ENCODE results near the gene RHBDD1.
A peak's percentile ranks its signal among the peaks of the same experiment; 100 is the strongest.

RHBDD1 gene

DNA sequence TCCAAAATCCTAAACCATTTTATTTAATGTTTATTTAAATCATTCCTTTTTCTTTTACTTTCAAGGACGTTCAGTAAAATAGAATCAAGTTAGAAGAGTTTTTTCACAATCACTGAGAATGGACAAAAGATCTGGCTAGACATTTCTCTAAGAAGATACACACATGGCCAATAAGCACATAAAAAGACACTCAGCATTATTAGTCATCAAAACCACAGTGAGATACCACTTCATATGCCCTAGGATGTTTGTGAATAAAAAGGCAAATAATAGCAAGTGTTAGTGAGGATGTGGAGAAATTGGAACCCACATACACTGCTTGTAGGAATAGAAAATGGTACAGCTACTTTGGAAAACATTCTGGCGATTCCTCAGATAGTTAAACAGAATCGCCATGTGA, 76.1 kb downstream of the RHBDD1 start:
- in situ Hi-C loops (cut with HindIII; ENCODE audit: low sequenced_read_pairs): no loop called here
- TF ChIP-seq, protein P1, sequence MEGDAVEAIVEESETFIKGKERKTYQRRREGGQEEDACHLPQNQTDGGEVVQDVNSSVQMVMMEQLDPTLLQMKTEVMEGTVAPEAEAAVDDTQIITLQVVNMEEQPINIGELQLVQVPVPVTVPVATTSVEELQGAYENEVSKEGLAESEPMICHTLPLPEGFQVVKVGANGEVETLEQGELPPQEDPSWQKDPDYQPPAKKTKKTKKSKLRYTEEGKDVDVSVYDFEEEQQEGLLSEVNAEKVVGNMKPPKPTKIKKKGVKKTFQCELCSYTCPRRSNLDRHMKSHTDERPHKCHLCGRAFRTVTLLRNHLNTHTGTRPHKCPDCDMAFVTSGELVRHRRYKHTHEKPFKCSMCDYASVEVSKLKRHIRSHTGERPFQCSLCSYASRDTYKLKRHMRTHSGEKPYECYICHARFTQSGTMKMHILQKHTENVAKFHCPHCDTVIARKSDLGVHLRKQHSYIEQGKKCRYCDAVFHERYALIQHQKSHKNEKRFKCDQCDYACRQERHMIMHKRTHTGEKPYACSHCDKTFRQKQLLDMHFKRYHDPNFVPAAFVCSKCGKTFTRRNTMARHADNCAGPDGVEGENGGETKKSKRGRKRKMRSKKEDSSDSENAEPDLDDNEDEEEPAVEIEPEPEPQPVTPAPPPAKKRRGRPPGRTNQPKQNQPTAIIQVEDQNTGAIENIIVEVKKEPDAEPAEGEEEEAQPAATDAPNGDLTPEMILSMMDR (IDR thresholded peaks at IDR 0.05; ENCODE audit: low read depth, low read length, missing control alignments): no peak
- H3K4me3 ChIP-seq (ENCODE audit: low read depth, low read length): no peak overlapping the region
- no peak for DNase-seq (ENCODE audit: low read depth)

DNA sequence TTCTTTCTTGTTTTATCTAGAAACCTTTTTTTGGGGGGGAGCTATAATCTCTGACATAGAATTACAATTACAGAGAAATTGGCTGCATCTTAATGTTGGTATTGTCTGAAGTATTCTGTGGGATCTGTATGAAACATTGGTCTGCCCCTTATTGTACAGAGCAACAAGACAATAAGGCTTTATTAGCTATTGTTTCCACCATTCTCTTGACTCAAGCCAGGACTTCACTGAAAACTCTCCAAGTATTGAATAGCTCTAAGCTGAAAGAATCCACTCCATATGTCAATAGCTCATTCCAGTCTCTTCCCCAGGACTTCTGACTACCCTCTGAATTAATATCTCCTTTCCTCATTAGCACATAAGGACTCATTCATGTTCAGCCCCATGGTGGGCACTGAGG, 77.8 kb downstream of the RHBDD1 start:
- TF ChIP-seq, protein P1 (IDR thresholded peaks at IDR 0.05; ENCODE audit: low read depth, low read length, missing control alignments): no peak
- DNase-seq (ENCODE audit: low read depth): no peak
- no peak overlapping the region for H3K4me3 ChIP-seq (ENCODE audit: low read depth, low read length)
- in situ Hi-C loops (cut with HindIII; ENCODE audit: low sequenced_read_pairs): no loop called here

DNA sequence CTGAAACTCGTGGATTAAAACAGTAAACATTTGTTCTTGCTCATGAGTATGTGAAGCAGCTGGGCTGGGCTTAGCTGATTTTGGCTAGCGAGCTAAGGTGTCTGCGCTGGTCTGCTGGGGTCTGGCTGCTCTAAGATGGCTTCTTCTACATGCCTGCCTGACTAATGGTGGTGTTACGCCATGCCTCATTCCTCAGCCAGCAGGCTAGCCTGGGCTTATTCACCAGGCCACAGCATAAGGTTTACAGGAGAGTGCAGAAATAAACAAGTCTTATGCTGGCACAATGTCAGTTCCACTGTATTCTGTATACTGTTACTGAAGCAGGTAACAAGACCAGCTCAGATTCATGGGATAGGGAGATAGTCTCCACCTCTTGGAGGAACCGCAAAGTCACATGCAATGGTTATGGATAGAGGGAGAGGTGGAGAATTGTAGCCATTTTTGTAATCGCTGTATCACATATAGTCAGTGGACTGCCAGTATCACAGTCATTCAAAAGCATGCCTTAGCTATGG, 80.0 kb downstream of the RHBDD1 start:
- H3K4me3 ChIP-seq (ENCODE audit: low read depth, low read length): no peak overlapping the region
- in situ Hi-C loops (cut with HindIII; ENCODE audit: low sequenced_read_pairs): no loop called here
- no peak for DNase-seq (ENCODE audit: low read depth)
- TF ChIP-seq, protein P1 (IDR thresholded peaks at IDR 0.05; ENCODE audit: low read depth, low read length, missing control alignments): no peak

DNA sequence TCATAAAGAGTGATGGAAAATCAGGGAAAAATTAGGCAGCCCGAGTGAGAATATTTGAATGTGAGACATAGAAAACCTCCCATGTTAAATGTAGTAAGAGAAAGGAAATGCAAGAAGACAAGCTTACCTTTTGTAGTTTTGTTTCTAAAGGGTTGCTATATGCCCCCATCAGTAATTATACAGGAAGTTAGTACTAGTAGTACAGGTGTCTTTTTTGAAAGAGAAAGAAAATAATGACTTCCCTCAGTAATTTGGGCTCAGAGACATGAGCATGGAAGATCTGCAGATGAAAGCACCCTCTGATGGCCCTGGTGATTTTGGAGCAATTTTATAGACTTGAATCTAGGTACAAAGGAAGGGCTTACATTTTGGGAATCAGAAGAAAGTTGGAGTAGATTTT, 80.8 kb downstream of the RHBDD1 start:
- no peak for DNase-seq (ENCODE audit: low read depth)
- in situ Hi-C loops (cut with HindIII; ENCODE audit: low sequenced_read_pairs): no loop called here

DNA sequence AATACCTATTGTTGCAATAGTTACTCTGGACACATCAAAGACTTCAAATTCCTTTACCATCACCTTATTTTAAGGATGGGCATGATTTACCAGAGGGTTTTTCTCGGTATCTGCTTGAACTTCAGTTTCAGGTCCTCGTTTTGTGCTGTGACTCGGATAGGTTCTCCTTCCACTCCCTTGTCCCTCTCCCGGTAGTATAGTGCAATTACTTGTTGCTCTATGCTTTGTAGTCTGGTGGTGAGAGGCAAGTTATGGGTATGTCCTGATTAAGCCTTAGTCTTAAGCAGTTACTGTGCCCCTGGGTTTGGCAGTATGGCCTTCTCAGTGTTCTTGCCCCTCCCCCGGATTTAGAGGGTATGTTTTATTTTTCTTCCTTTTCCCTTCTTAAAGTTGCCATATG, 96.6 kb downstream of the RHBDD1 start:
- H3K4me3 ChIP-seq (ENCODE audit: low read depth, low read length): no peak overlapping the region
- TF ChIP-seq, protein P1 (IDR thresholded peaks at IDR 0.05; ENCODE audit: low read depth, low read length, missing control alignments): no peak
- in situ Hi-C loops (cut with HindIII; ENCODE audit: low sequenced_read_pairs): no loop called here
- DNase-seq (ENCODE audit: low read depth): no peak

More for the DNA sequence above, 80.8 kb downstream of the RHBDD1 start:
- no peak overlapping the region for H3K4me3 ChIP-seq (ENCODE audit: low read depth, low read length)
- TF ChIP-seq, protein P1 (IDR thresholded peaks at IDR 0.05; ENCODE audit: low read depth, low read length, missing control alignments): no peak

DNA sequence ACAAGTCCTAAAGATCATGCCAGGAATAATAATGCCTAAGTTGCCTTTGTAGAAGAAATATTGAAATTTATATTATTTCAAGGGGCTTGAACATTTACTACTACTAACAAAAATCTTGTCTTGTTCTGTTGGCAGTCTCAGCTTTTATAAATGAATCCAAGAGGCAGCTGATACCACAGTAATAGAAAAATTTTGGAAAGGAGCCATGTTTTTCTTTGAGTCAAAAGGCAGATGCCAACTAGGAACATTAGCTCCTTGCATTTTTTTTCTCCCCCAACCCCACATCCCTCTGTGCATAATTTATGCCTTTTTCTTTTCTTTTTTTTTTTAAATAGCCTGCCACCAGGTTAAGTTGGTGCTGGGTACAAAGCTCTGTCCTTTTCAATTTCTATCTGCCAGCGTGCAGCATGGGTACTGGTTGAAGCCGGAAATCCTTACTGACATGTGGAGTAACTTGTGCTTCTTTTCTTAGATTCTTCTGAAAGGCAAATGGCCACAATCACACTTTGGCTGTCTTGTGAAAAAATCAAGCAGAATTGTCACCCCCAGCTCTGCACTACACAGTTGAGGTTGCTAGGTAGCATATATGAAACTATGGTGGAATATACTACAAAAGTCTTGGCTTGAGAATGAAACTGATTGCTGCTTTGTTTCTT, 98.8 kb downstream of the RHBDD1 start:
- peak; percentile 15 for DNase-seq (ENCODE audit: low read depth)
- in situ Hi-C loops (cut with HindIII; ENCODE audit: low sequenced_read_pairs): no loop called here
- TF ChIP-seq, protein P1 (IDR thresholded peaks at IDR 0.05; ENCODE audit: low read depth, low read length, missing control alignments): no peak
- no peak overlapping the region for H3K4me3 ChIP-seq (ENCODE audit: low read depth, low read length)

Measured in astrocyte of the cerebellum (primary cell).